ENCODE measurements around the gene ARHGEF25. TPM values are rescaled to one million over a fixed set of nuclear protein-coding genes. Genes with fewer than 3 reads are reported as not detected.
A peak's percentile ranks its signal among the peaks of the same experiment; 100 is the strongest.
"Not testable (repeated sequence)": the region's sequence is repeated elsewhere in the genome, so short reads cannot be mapped to it uniquely, and the experiment has no call there.

The ARHGEF25 gene
- total and polyA plus RNA-seq, 2 donors (not counting 1 experiment from before 2014, with no cell fraction given), result 0.12 TPM; not detected in 1

GRCh38 chr12:57588951-57589610 is 22.2 kb upstream of the ARHGEF25 start:
- POLR2A ChIA-PET; H3K36me3 ChIP-seq (replicated peaks in 1 of 2; ENCODE audit: control extremely low read depth in 1 of 2, control insufficient read depth in 1 of 2, extremely low read depth in 1 of 2, insufficient read depth in 2 of 2, low read length in 1 of 2); H3K27ac Mint-ChIP-seq; H3K4me3 ChIP-seq (ENCODE audit: control extremely low read depth in 1 of 5, extremely low read depth in 1 of 5, insufficient read depth in 1 of 5, low read depth in 2 of 5, low read length in 4 of 5); DNase-seq; H3K27ac ChIP-seq (ENCODE audit: low read length in 2 of 2); H3K9me3 ChIP-seq (ENCODE audit: control extremely low read depth in 1 of 3, control insufficient read depth in 2 of 3, insufficient read depth in 1 of 3, low read length in 2 of 3); H3K9me3 Mint-ChIP-seq (ENCODE audit: insufficient read depth); H3K4me2 ChIP-seq (replicated peaks; ENCODE audit: low read depth, low read length, poor library complexity, severe bottlenecking); H4K20me1 ChIP-seq (ENCODE audit: control insufficient read depth, insufficient read depth, low read length, poor library complexity, severe bottlenecking); intact Hi-C loops (cut with micrococcal nuclease); H3K9ac ChIP-seq (ENCODE audit: low read length); ATAC-seq (ENCODE audit: low read depth); H3K27me3 Mint-ChIP-seq; H2AFZ ChIP-seq (ENCODE audit: insufficient read depth, low read depth, low read length, poor library complexity, severe bottlenecking): not testable (repeated sequence)
- Mint-ChIP-seq H3K4me1 (peaks cover 26% of the 10 kb centered on the region), H3K4me3 (peak overlapping the region; percentile 56)
- H3K4me1 ChIP-seq (ENCODE audit: control insufficient read depth in 2 of 2, insufficient read depth in 2 of 2, low read length in 2 of 2), result peaks cover 14 to 21% of the 10 kb centered on the region in 2 donors
- 91% methylated on average over 12 of the region's 15 CpGs for WGBS (ENCODE audit: insufficient coverage)
- H3K27me3 ChIP-seq (replicated peaks in 1 of 4; ENCODE audit: control extremely low read depth in 1 of 4, control insufficient read depth in 3 of 4, insufficient read depth in 4 of 4, low read length in 3 of 4), result peaks cover 0 to 22% (median 7%) of the 10 kb centered on the region in 4 experiments
- CTCF ChIA-PET, result interaction anchor here (0.6 to 1.0 kb wide), 2 partner anchors 11 to 1969 kb away, joined by 3 read pairs; no protein-coding TSS in a partner anchor
- H3K79me2 ChIP-seq (ENCODE audit: control insufficient read depth, insufficient read depth, low read length), result peaks cover 15% of the 10 kb centered on the region

- no peak for TF ChIP-seq CTCF (IDR thresholded peaks at IDR 0.05)
- TF ChIP-seq EZH2 (IDR thresholded peaks at IDR 0.05; ENCODE audit: borderline replicate concordance, insufficient read depth, low read depth, low read length, poor library complexity, severe bottlenecking), result no peak
- intact Hi-C loops (cut with micrococcal nuclease), result loop anchor here (2.0 kb wide), 1 partner anchor 24 kb away; no protein-coding TSS in a partner anchor
- peak overlapping the region; percentile 90 for H3K4me2 ChIP-seq (replicated peaks; ENCODE audit: low read depth, low read length, poor library complexity, severe bottlenecking)
- H3K36me3 ChIP-seq (replicated peaks in 1 of 2; ENCODE audit: control extremely low read depth in 1 of 2, control insufficient read depth in 1 of 2, extremely low read depth in 1 of 2, insufficient read depth in 2 of 2, low read length in 1 of 2), result peaks cover 4 to 12% of the 10 kb centered on the region in 2 experiments
- peaks cover 14 to 21% of the 10 kb centered on the region in 2 donors for H3K4me1 ChIP-seq (ENCODE audit: control insufficient read depth in 2 of 2, insufficient read depth in 2 of 2, low read length in 2 of 2)
- peak overlapping the region; percentile 70 to 97 (median 78) for H3K4me3 ChIP-seq (ENCODE audit: control extremely low read depth in 1 of 5, extremely low read depth in 1 of 5, insufficient read depth in 1 of 5, low read depth in 2 of 5, low read length in 4 of 5)
- no peak for DNase-seq
- CTCF ChIA-PET, result interaction anchor here (1.3 kb wide), 1 partner anchor 30 kb away, joined by 5 read pairs; no protein-coding TSS in a partner anchor
- peaks cover 26% of the 10 kb centered on the region for H3K4me1 Mint-ChIP-seq
- H3K9ac ChIP-seq (ENCODE audit: low read length), result peak overlapping the region; percentile 73
- peak overlapping the region; percentile 81 for H3K27ac Mint-ChIP-seq
- no CpG with 5 or more reads among the region's 2 CpGs for WGBS (ENCODE audit: insufficient coverage)
- peaks cover 0 to 19% (median 7%) of the 10 kb centered on the region in 4 experiments for H3K27me3 ChIP-seq (replicated peaks in 1 of 4; ENCODE audit: control extremely low read depth in 1 of 4, control insufficient read depth in 3 of 4, insufficient read depth in 4 of 4, low read length in 3 of 4)
- peak overlapping the region; percentile 87 for H2AFZ ChIP-seq (ENCODE audit: insufficient read depth, low read depth, low read length, poor library complexity, severe bottlenecking)
- no peaks in the 10 kb centered on the region for H3K9me3 ChIP-seq (ENCODE audit: control extremely low read depth in 1 of 3, control insufficient read depth in 2 of 3, insufficient read depth in 1 of 3, low read length in 2 of 3)
- peaks cover 3% of the 10 kb centered on the region for H3K27me3 Mint-ChIP-seq
- H3K4me3 Mint-ChIP-seq, result peak overlapping the region; percentile 89
- H3K9me3 Mint-ChIP-seq (ENCODE audit: insufficient read depth), result no peaks in the 10 kb centered on the region
- H3K79me2 ChIP-seq (ENCODE audit: control insufficient read depth, insufficient read depth, low read length), result peaks cover 15% of the 10 kb centered on the region
- ATAC-seq (ENCODE audit: low read depth), result no peak
- H4K20me1 ChIP-seq (ENCODE audit: control insufficient read depth, insufficient read depth, low read length, poor library complexity, severe bottlenecking), result peaks cover 3% of the 10 kb centered on the region
- POLR2A ChIA-PET, result interaction anchor here (0.7 to 1.7 kb wide), 2 partner anchors 26 to 960 kb away, joined by 4 to 5 read pairs; no protein-coding TSS in a partner anchor
- H3K27ac ChIP-seq (ENCODE audit: low read length in 2 of 2), result peak overlapping the region; percentile 42 to 63
These were observed 20.8 kb upstream of the ARHGEF25 start for GRCh38 chr12:57590479-57590863.

All from B cell (primary cell).